ENCODE measurements around the gene ZBTB8A.
"Not testable (repeated sequence)": the region's sequence is repeated elsewhere in the genome, so short reads cannot be mapped to it uniquely, and the experiment has no call there.

The ZBTB8A gene

GRCh38 chr1:32622806-32623681 lies 83.8 kb downstream of the ZBTB8A start:
- ChIA-PET POLR2A (ENCODE audit: low non-redundant PET) (no interaction called here), CTCF (interaction anchor here (0.6 kb wide), 1 partner anchor 103 kb away, joined by 3 read pairs; no protein-coding TSS in a partner anchor)
- no peak for DNase-seq (ENCODE audit: low spot score)
- TF ChIP-seq, protein P1, sequence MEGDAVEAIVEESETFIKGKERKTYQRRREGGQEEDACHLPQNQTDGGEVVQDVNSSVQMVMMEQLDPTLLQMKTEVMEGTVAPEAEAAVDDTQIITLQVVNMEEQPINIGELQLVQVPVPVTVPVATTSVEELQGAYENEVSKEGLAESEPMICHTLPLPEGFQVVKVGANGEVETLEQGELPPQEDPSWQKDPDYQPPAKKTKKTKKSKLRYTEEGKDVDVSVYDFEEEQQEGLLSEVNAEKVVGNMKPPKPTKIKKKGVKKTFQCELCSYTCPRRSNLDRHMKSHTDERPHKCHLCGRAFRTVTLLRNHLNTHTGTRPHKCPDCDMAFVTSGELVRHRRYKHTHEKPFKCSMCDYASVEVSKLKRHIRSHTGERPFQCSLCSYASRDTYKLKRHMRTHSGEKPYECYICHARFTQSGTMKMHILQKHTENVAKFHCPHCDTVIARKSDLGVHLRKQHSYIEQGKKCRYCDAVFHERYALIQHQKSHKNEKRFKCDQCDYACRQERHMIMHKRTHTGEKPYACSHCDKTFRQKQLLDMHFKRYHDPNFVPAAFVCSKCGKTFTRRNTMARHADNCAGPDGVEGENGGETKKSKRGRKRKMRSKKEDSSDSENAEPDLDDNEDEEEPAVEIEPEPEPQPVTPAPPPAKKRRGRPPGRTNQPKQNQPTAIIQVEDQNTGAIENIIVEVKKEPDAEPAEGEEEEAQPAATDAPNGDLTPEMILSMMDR (conservative IDR thresholded peaks at IDR 0.05; ENCODE audit: low read depth): no peak
- H3K27ac ChIP-seq: no peak overlapping the region

DNA sequence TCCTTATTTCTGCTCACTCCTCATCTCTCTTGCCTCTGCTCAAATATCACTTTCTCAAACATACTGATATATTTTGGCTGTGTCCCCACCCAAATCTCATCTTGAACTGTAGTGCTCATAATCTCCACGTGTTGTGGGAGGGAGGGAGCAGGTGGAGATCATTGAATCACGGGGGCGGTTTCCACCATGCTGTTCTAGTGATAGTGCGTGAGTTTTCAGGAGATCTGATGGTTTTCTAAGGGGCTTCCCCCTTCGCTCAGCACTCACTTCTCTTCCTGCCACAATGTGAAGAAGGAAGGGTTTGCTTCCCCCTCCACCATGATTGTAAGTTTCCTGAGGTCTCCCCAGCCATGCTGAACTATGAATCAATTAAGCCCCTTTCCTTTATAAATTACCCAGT lies 84.5 kb downstream of the ZBTB8A start:
- no peak for DNase-seq (ENCODE audit: low spot score)
- ChIA-PET CTCF (no interaction called here), POLR2A (ENCODE audit: low non-redundant PET) (no interaction called here)
- TF ChIP-seq, protein P1 (conservative IDR thresholded peaks at IDR 0.05; ENCODE audit: low read depth): no peak
- no peak overlapping the region for H3K27ac ChIP-seq

GRCh38 chr1:32626176-32626575 lies 86.9 kb downstream of the ZBTB8A start:
- TF ChIP-seq, protein P1 (conservative IDR thresholded peaks at IDR 0.05; ENCODE audit: low read depth): no peak
- H3K27ac ChIP-seq: no peak overlapping the region
- POLR2A ChIA-PET (ENCODE audit: low non-redundant PET): no interaction called here
- CTCF ChIA-PET: no interaction called here
- no peak for DNase-seq (ENCODE audit: low spot score)

DNA sequence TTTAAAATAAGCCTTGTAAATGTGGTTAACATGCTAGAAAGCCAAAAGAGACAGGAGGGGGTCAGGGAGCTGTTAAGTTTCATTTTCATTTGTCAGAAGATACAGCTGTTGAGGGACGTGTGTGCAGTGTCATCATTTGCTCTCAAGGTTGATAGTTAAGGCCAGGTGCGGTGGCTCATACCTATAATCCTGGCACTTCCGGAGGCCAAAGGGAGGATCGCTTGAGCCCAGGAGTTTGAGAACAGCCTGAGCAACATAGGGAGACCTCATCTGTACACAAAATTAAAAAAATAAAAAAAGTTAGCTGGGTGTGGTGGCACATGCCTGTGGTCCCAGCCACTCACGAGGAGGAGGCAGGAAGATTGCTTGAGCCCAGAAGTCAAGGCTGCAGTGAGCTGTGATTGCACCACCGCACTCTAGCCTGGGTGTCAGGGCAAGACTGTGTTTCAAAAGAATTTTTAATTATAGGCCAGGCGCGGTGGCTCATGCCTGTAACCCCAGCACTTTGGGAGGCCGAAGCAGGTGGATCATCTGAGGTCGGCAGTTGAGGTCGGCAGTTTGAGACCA lies 88.5 kb downstream of the ZBTB8A start:
- CTCF ChIA-PET: no interaction called here
- peak overlapping the region; percentile 11 for H3K27ac ChIP-seq
- POLR2A ChIA-PET (ENCODE audit: low non-redundant PET): no interaction called here
- TF ChIP-seq, protein P1 (conservative IDR thresholded peaks at IDR 0.05; ENCODE audit: low read depth): no peak
- no peak for DNase-seq (ENCODE audit: low spot score)

DNA sequence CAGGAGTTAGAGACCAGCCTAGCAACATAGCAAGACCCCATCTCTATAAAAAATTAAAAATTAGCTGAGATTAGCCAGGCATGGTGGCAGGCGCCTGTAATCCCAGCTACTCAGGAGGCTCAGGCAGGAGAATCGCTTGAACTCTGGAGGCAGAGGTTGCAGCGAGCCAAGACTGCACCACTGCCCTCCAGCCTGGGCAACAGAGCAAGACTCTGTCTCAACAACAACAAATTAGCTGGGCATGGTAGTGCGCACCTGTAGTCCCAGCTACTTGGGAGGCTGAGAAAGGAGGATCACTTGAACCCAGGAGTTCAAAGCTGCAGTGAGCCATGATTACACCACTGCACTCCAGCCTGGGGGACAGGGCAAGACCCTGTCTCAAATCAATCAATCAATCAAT lies 90.9 kb downstream of the ZBTB8A start:
- DNase-seq (ENCODE audit: low spot score); POLR2A ChIA-PET (ENCODE audit: low non-redundant PET); H3K27ac ChIP-seq: not testable (repeated sequence)
- CTCF ChIA-PET: interaction anchor here (0.7 kb wide), 1 partner anchor 72 kb away, joined by 4 read pairs; no protein-coding TSS in a partner anchor

DNA sequence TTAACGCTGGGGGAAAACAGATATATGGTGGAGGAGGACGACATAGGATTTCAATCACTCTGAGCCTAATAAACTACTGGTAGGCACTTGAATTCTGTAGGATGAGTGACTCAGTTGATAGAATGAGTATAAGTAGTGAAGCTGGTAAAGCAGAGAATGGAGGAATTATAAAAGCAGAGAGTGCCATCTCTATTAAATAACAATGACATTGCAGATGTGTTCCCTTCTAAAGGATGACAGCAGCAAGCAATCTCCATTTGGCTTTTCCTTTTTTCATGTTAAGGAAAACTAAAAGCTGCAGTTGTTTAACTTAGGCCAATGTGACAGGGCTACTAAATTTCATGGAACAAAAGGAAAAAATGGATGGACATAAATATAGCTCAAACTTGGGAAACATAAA lies 93.6 kb downstream of the ZBTB8A start:
- TF ChIP-seq, protein P1 (conservative IDR thresholded peaks at IDR 0.05; ENCODE audit: low read depth): no peak
- CTCF ChIA-PET: no interaction called here
- no peak for DNase-seq (ENCODE audit: low spot score)
- no peak overlapping the region for H3K27ac ChIP-seq
- POLR2A ChIA-PET (ENCODE audit: low non-redundant PET): no interaction called here
